Esophagus muscularis mucosa (tissue), 3 donors: ENCODE measurements around the gene PJA2.

Experiments used
- CTCF ChIP-seq, 3 experiments: fragments of 200-600 bp in 2 of 3; fragments of 450-650 bp in 1 of 3; sonication (generic) in 2 of 3; IDR thresholded peaks; one replicate each; pipeline ENCODE4 v1.5.1; 2017 to 2019; ENCODE audit warnings: antibody characterized with exemption in 3 of 3, mild to moderate bottlenecking in 2 of 3, moderate library complexity in 1 of 3
- POLR2A ChIP-seq: fragments of 450-650 bp; IDR thresholded peaks from one replicate; pipeline ENCODE4 v1.6.1; 2017; ENCODE audit warnings: antibody characterized with exemption, moderate library complexity, mild to moderate bottlenecking, low read depth
- POLR2AphosphoS5 ChIP-seq, 2 donors: sonication (generic); formaldehyde crosslinking; IDR thresholded peaks; one replicate each; pipeline ENCODE4 v1.6.1; 2017; ENCODE audit warnings: antibody characterized with exemption in 2 of 2

- TF ChIP-seq CTCF (IDR thresholded peaks at IDR 0.05) = no peak
- TF ChIP-seq POLR2AphosphoS5 (IDR thresholded peaks at IDR 0.05) = no peak
- TF ChIP-seq POLR2A = no peak
Observed at GRCh38 chr5:109312695-109313094, 97.1 kb downstream of the PJA2 start.
